Transverse colon (tissue), 4 donors: ENCODE data around the gene COG4.

Experiments used
- EP300 ChIP-seq: sonication (generic); formaldehyde crosslinking; IDR thresholded peaks from one replicate; pipeline ENCODE4 v1.6.1; 2017; ENCODE audit warnings: antibody characterized with exemption, low read depth
- POLR2A ChIP-seq: fragments of 450-650 bp; IDR thresholded peaks from one replicate; pipeline ENCODE4 v1.6.1; 2016; ENCODE audit warnings: antibody characterized with exemption, mild to moderate bottlenecking, moderate library complexity
- POLR2AphosphoS5 ChIP-seq, 3 donors: sonication (generic); formaldehyde crosslinking; IDR thresholded peaks; one replicate each; pipeline ENCODE4 v1.6.1; 2016; ENCODE audit warnings: antibody characterized with exemption in 3 of 3
- TF ChIP-seq, protein P1 (sequence below), 5 experiments: fragments of 200-600 bp in 3 of 5; fragments of 450-650 bp in 2 of 5; sonication (generic) in 3 of 5; IDR thresholded peaks; 1 replicate in 2 of 5; 2 replicates in 3 of 5; pipeline ENCODE4 v1.5.1; 2016 to 2017; ENCODE audit warnings: antibody characterized with exemption in 5 of 5, inconsistent platforms in 3 of 5, mild to moderate bottlenecking in 2 of 5, moderate library complexity in 1 of 5

DNA sequence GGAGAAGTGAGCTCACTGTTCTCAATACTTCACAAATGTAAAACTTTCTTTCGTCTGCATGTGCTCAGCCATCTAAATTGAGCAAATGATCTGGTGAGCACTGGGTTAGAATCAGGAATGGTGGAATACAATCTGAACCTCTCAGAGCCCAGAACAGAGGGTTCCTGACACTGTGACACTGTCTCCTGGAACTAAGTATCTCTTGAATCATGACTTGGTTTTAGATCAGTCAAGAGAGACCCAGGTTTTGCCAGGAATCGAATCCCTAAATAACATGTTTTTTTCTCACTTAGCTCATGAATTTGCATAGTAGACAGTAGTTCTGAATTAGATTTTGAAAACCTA, 49.5 kb upstream of the COG4 start:
- TF ChIP-seq, protein P1, sequence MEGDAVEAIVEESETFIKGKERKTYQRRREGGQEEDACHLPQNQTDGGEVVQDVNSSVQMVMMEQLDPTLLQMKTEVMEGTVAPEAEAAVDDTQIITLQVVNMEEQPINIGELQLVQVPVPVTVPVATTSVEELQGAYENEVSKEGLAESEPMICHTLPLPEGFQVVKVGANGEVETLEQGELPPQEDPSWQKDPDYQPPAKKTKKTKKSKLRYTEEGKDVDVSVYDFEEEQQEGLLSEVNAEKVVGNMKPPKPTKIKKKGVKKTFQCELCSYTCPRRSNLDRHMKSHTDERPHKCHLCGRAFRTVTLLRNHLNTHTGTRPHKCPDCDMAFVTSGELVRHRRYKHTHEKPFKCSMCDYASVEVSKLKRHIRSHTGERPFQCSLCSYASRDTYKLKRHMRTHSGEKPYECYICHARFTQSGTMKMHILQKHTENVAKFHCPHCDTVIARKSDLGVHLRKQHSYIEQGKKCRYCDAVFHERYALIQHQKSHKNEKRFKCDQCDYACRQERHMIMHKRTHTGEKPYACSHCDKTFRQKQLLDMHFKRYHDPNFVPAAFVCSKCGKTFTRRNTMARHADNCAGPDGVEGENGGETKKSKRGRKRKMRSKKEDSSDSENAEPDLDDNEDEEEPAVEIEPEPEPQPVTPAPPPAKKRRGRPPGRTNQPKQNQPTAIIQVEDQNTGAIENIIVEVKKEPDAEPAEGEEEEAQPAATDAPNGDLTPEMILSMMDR (IDR thresholded peaks at IDR 0.05), result no peak
- TF ChIP-seq POLR2A (no peak), EP300 (no peak), POLR2AphosphoS5 (IDR thresholded peaks at IDR 0.05) (no peak)
